NB4 (cell line): ENCODE data around the gene FNIP2.

Source experiments
- MYC ChIP-seq: IDR thresholded peaks from 2 replicates; pipeline ENCODE4 v1.6.1; 2011; ENCODE audit warnings: low read depth, low read length
- POLR2A ChIP-seq: IDR thresholded peaks from 2 replicates; pipeline ENCODE4 v1.6.1; 2011; ENCODE audit warnings: mild to moderate bottlenecking; ENCODE audit not compliant: insufficient read length; ENCODE audit errors: extremely low read depth

GRCh38 chr4:158860856-158861255 lies 92.0 kb downstream of the FNIP2 start:
- no peak for TF ChIP-seq POLR2A
- TF ChIP-seq MYC: no peak
